K562 (cell line): Measurements from ENCODE around the gene ANKRD11. TPM values are rescaled to one million over a fixed set of nuclear protein-coding genes. Genes with fewer than 3 reads are reported as not detected.

Source experiments
- ATAC-seq: fragments of 200-7000 bp; cut with Tn5 transposase; 3 replicates; pipeline ENCODE4 v1.9.1; 2020; ENCODE audit warnings: moderate library complexity
- BruUV-seq: library from RNA; stranded (reverse); fragments of 400-500 nt; replicated peaks from 2 replicates; lab custom pipeline; 2021; lab: Mats Ljungman, UMichigan
- CTCF ChIA-PET: fragments of 300-600 bp; formaldehyde crosslinking; extraction: SDS; loops from one replicate; lab custom pipeline; 2021; ENCODE audit warnings: low intra/inter-chr PET ratio; lab: Yijun Ruan, JAX
- POLR2A ChIA-PET: fragments of 300-600, 350-650 bp; sonication (Branson Sonifier 250); formaldehyde crosslinking; extraction: SDS; loops from one replicate; lab custom pipeline; 2021; ENCODE audit warnings: antibody characterized with exemption, inconsistent platforms; lab: Yijun Ruan, JAX
- DNase-seq, 4 experiments: peaks; one replicate each; pipeline versions ENCODE4 v3.0.0 to v3.0.0-alpha.2; 2011 to 2018; ENCODE audit warnings: low spot score in 3 of 4, mixed read lengths in 3 of 4; ENCODE audit errors: extremely low read depth in 1 of 4
- FAIRE-seq: peaks from 2 replicates; lab custom pipeline; 2011; peaks lifted over from hg19 to GRCh38; lab: Jason Lieb, UNC
- H2AFZ ChIP-seq: 2 replicates; pipeline ENCODE4 v1.6.0; 2011; ENCODE audit warnings: low read depth, low read length, control low read depth, inconsistent platforms
- H3K27ac ChIP-seq: fragments of 200-600 bp; 3 replicates; pipeline ENCODE4 v1.8.0; 2011; ENCODE audit warnings: low read depth, mild to moderate bottlenecking, control low read depth, inconsistent platforms, low read length, moderate library complexity, mixed read lengths; ENCODE audit errors: extremely low read depth
- H3K27me3 ChIP-seq, 2 experiments: fragments of 300-600 bp in 1 of 2; 2 replicates in 1 of 2; 3 replicates in 1 of 2; pipeline versions ENCODE4 v1.6.0 to v1.8.0; 2011; ENCODE audit warnings: inconsistent platforms in 2 of 2, low read length in 2 of 2, mild to moderate bottlenecking in 1 of 2, mixed read lengths in 1 of 2, moderate library complexity in 1 of 2; ENCODE audit not compliant: control insufficient read depth in 2 of 2, insufficient read depth in 2 of 2
- H3K36me3 ChIP-seq: fragments of 300-600 bp; 3 replicates; pipeline ENCODE4 v1.8.0; 2011; ENCODE audit warnings: mild to moderate bottlenecking, low read length, inconsistent platforms; ENCODE audit not compliant: control insufficient read depth, insufficient read depth
- H3K4me1 ChIP-seq, 2 experiments: fragments of 200-600 bp in 1 of 2; replicated peaks in 1 of 2; 2 replicates in 1 of 2; 3 replicates in 1 of 2; pipeline versions ENCODE4 v1.5.1 to v1.8.0; 2011; ENCODE audit warnings: inconsistent platforms in 2 of 2, low read length in 2 of 2, mild to moderate bottlenecking in 1 of 2, mixed read lengths in 1 of 2, moderate library complexity in 1 of 2; ENCODE audit not compliant: control insufficient read depth in 2 of 2, insufficient read depth in 2 of 2
- H3K4me2 ChIP-seq: 2 replicates; pipeline ENCODE4 v1.6.1; 2011; ENCODE audit warnings: low read length, control low read depth, inconsistent platforms, mixed read lengths; ENCODE audit not compliant: insufficient read depth
- H3K4me3 ChIP-seq: fragments of 200-600 bp; sonication (generic), shearing (Covaris generic); 2 replicates; pipeline ENCODE4 v1.5.1; 2016; ENCODE audit warnings: control low read depth, inconsistent platforms
- H3K79me2 ChIP-seq: fragments of 200-600 bp; 3 replicates; pipeline ENCODE4 v1.8.0; 2011; ENCODE audit warnings: low read length, inconsistent platforms; ENCODE audit not compliant: control insufficient read depth, insufficient read depth
- H3K9ac ChIP-seq, 2 experiments: 2 replicates each; pipeline versions ENCODE4 v1.6.0 to v1.6.1; 2011; ENCODE audit warnings: low read depth in 2 of 2, low read length in 2 of 2, control low read depth in 1 of 2, inconsistent platforms in 1 of 2, mild to moderate bottlenecking in 1 of 2, mixed read lengths in 1 of 2; ENCODE audit not compliant: insufficient read depth in 1 of 2
- H3K9me1 ChIP-seq: one replicate; pipeline ENCODE4 v1.6.0; 2011; ENCODE audit warnings: inconsistent platforms, mild to moderate bottlenecking, low read length, moderate library complexity; ENCODE audit not compliant: control insufficient read depth, insufficient read depth
- H3K9me3 ChIP-seq: replicated peaks from 2 replicates; pipeline ENCODE4 v1.5.1; 2011; ENCODE audit warnings: low read depth, low read length, inconsistent platforms; ENCODE audit not compliant: control insufficient read depth, insufficient read depth
- H4K20me1 ChIP-seq: replicated peaks from 2 replicates; pipeline ENCODE4 v1.6.1; 2011; ENCODE audit warnings: low read length, inconsistent platforms, mixed read lengths; ENCODE audit not compliant: control insufficient read depth, insufficient read depth
- BRF2 ChIP-seq: IDR thresholded peaks from 3 replicates; pipeline ENCODE4 v1.6.1; 2011; ENCODE audit warnings: borderline replicate concordance, mild to moderate bottlenecking; ENCODE audit not compliant: insufficient read length, insufficient read depth
- CHD1 ChIP-seq: fragments of 200-600 bp; sonication (generic); IDR thresholded peaks from one replicate; pipeline ENCODE4 v1.6.1; 2012; ENCODE audit warnings: mild to moderate bottlenecking, moderate library complexity, low read length, inconsistent platforms
- HNRNPH1 ChIP-seq: fragments of 200-400 bp; formaldehyde crosslinking; optimal IDR thresholded peaks from 2 replicates; pipeline ENCODE3; 2017; ENCODE audit warnings: low read depth, mild to moderate bottlenecking, low read length, moderate library complexity
- MED1 ChIP-seq: sonication (generic); formaldehyde crosslinking; IDR thresholded peaks from 2 replicates; pipeline ENCODE4 v1.8.1; 2023; ENCODE audit warnings: missing genetic modification reagents, borderline replicate concordance
- MLX ChIP-seq, 2 experiments: fragments of 450-650 bp in 1 of 2; sonication (generic) in 1 of 2; formaldehyde crosslinking; conservative IDR thresholded peaks; 2 replicates each; pipeline versions ENCODE4 v1.4.0 to v1.8.1; 2020 to 2022; ENCODE audit warnings: mild to moderate bottlenecking in 1 of 2, missing genetic modification reagents in 1 of 2
- MTA3 ChIP-seq: fragments of 450-650 bp; formaldehyde crosslinking; IDR thresholded peaks from 2 replicates; pipeline ENCODE4 v1.6.1; 2017; ENCODE audit warnings: mild to moderate bottlenecking, borderline replicate concordance
- NCOA4 ChIP-seq: fragments of 450-650 bp; IDR thresholded peaks from 2 replicates; pipeline ENCODE4 v1.6.1; 2018; ENCODE audit warnings: mild to moderate bottlenecking; ENCODE audit not compliant: partially characterized antibody
- POLR2G ChIP-seq: fragments of 200-400 bp; formaldehyde crosslinking; IDR thresholded peaks from 2 replicates; pipeline ENCODE4 v1.6.1; 2017; ENCODE audit warnings: low read depth, mild to moderate bottlenecking, antibody characterized with exemption, low read length, moderate library complexity
- RBM22 ChIP-seq: fragments of 200-400 bp; formaldehyde crosslinking; IDR thresholded peaks from 2 replicates; pipeline ENCODE4 v1.6.1; 2018; ENCODE audit warnings: low read length, low read depth; ENCODE audit not compliant: poor library complexity, severe bottlenecking
- SMARCA5 ChIP-seq: fragments of 450-650 bp; IDR thresholded peaks from 2 replicates; pipeline ENCODE4 v1.6.1; 2016
- SRSF3 ChIP-seq: fragments of 200-400 bp; formaldehyde crosslinking; IDR thresholded peaks from 2 replicates; pipeline ENCODE4 v1.6.1; 2016; ENCODE audit warnings: mild to moderate bottlenecking, low read length, moderate library complexity; ENCODE audit not compliant: insufficient read depth
- SRSF7 ChIP-seq: fragments of 200-400 bp; formaldehyde crosslinking; optimal IDR thresholded peaks from 2 replicates; pipeline ENCODE3; 2017; ENCODE audit warnings: mild to moderate bottlenecking, low read depth, low read length
- XRCC5 ChIP-seq: fragments of 200-400 bp; formaldehyde crosslinking; IDR thresholded peaks from 2 replicates; pipeline ENCODE4 v1.6.1; 2017; ENCODE audit warnings: low read depth, mild to moderate bottlenecking, low read length
- ZBTB1 ChIP-seq: sonication (generic); formaldehyde crosslinking; IDR thresholded peaks from 2 replicates; pipeline ENCODE4 v1.8.1; 2023; ENCODE audit warnings: missing genetic modification reagents, low read depth, mild to moderate bottlenecking, borderline replicate concordance
- ZBTB17 ChIP-seq: fragments of 450-650 bp; formaldehyde crosslinking; IDR thresholded peaks from 2 replicates; pipeline ENCODE4 v1.4.0; 2020; ENCODE audit warnings: mild to moderate bottlenecking
- ZNF551 ChIP-seq: fragments of 250-450 bp; sonication (Bioruptor Pico); IDR thresholded peaks from 2 replicates; pipeline ENCODE4 v1.5.0; 2021; ENCODE audit warnings: mild to moderate bottlenecking, moderate library complexity
- ZNF764 ChIP-seq: fragments of 250-450 bp; sonication (Bioruptor Pico); IDR thresholded peaks from 2 replicates; pipeline ENCODE4 v1.4.0; 2020; ENCODE audit warnings: low read depth, mild to moderate bottlenecking, moderate library complexity
- ZNF780A ChIP-seq: fragments of 250-450 bp; sonication (Bioruptor Pico); IDR thresholded peaks from 2 replicates; pipeline ENCODE4 v1.5.0; 2021; ENCODE audit warnings: mild to moderate bottlenecking
- WGBS: fragments of 100-300 bp; shearing (Covaris generic); methylation state at CpG from one replicate; pipeline ENCODE4 v1.1.6; 2016; ENCODE audit warnings: low coverage, mixed read lengths; ENCODE audit not compliant: insufficient coverage; ENCODE audit errors: missing lambda C conversion rate; 5-methylcytosine and 5-hydroxymethylcytosine counted together
- in situ Hi-C: fragments of 300-500 bp; cut with MboI; formaldehyde crosslinking; loops from 4 replicates; pipeline ENCODE4 v1.15.0; 2018; ENCODE audit warnings: inconsistent platforms, mixed read lengths
- intact Hi-C: fragments of 100-400 bp; cut with micrococcal nuclease; formaldehyde crosslinking; loops from 2 replicates; pipeline ENCODE4 v1.14.2; 2022
- polyA plus RNA-seq, 8 experiments: library from polyadenylated mRNA; depleted of rRNA in 4 of 8; stranded (reverse) in 5 of 8; unstranded in 3 of 8; fragments of >200 nt; fragmentation: Nextera tagmentation in 2 of 8; fragmentation: Illumina TruSeq in 1 of 8; extraction: Ambion mirVana in 2 of 8; extraction: Trizol in 1 of 8; gene quantifications; 2 replicates each; pipeline versions ENCODE4 v1.2.1 to v1.2.3, GENCODE V29; 2011 to 2014; ENCODE audit warnings: inconsistent platforms in 1 of 8, missing spikeins in 1 of 8
- total RNA-seq, 7 experiments: library from RNA; depleted of rRNA in 6 of 7; stranded (reverse); fragments of >200 nt in 6 of 7; fragmentation: Illumina TruSeq in 2 of 7; extraction: Trizol in 2 of 7; gene quantifications; 2 replicates each; pipeline versions ENCODE4 v1.2.1 to v1.2.3, GENCODE V29; 2011 to 2021; ENCODE audit warnings: low replicate concordance in 1 of 7
- TF ChIP-seq, protein P1 (sequence below), 2 experiments: fragments of 450-650 bp in 1 of 2; sonication (generic) in 1 of 2; formaldehyde crosslinking in 1 of 2; IDR thresholded peaks in 1 of 2; conservative IDR thresholded peaks in 1 of 2; 2 replicates each; pipeline versions ENCODE4 v1.6.1 to v1.8.1; 2016 to 2023; ENCODE audit warnings: mild to moderate bottlenecking in 2 of 2, moderate library complexity in 2 of 2, inconsistent platforms in 1 of 2, missing genetic modification reagents in 1 of 2

The ANKRD11 gene
- total and polyA plus RNA-seq, 9 of the 15 experiments (the other 6 are each of a cell fraction or from before 2014, with no cell fraction given): 4.7 to 126 (median 31.7) TPM

DNA sequence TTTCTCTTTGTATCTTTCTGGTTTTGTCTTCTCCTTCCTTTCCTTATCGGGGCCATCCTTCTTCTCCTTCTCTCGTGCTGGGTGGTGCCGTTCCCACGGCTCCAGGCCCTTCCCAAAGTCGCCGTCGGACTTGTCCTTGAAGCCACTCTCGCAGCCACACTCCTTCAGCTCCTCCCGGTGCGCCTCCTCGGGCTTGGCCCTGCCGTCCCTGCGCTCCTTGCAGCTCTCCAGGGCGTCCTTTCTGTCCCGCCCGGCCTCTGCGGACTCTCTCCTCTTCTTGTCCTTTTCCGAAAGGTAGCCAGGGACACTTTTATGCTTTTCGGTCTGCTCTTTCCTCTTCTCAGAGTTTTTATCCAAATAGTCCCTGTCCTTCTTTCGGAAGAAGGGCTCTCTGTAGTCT lies 206.9 kb downstream of the ANKRD11 start:
- Histone ChIP-seq H3K9me1 (no peaks in the 10 kb centered on the region), H3K9ac (no peak overlapping the region), H3K79me2 (peaks cover 4% of the 10 kb centered on the region; the same call in 2 of the 3 replicates), H3K36me3 (peaks cover 92% of the 10 kb centered on the region), H4K20me1 (no peaks in the 10 kb centered on the region), H3K4me2 (no peak overlapping the region), H2AFZ (no peak overlapping the region), H3K4me3 (no peak overlapping the region), H3K27me3 (no peaks in the 10 kb centered on the region), H3K9me3 (peaks cover 16% of the 10 kb centered on the region), H3K27ac (no peak overlapping the region), H3K4me1 (peaks cover 0 to 14% of the 10 kb centered on the region in 2 experiments; a peak in 1 of 5 replicates)
- no TSS peak for BruUV-seq
- FAIRE-seq (no peak), ATAC-seq (no peak), DNase-seq (no peak)
- POLR2A ChIA-PET: no interaction called here
- in situ Hi-C loops: no loop called here
- intact Hi-C loops: no loop called here
- 83% methylated on average over 19 of the region's 20 CpGs for WGBS
- CTCF ChIA-PET: no interaction called here
- TF ChIP-seq ZBTB1 (CRISPR knock-in tag) (no peak), ZNF551 (no peak), NCOA4 (no peak), SRSF3 (no peak), ZBTB17 (no peak), MLX (CRISPR knock-in tag; conservative IDR thresholded peaks at IDR 0.05) (no peak), SMARCA5 (no peak), HNRNPH1 (no peak), BRF2 (no peak), SRSF7 (no peak), RBM22 (peak; percentile 85), MED1 (CRISPR knock-in tag) (no peak), CHD1 (no peak), ZNF764 (no peak), MTA3 (0 out of 2 replicates have a peak, but pooled peaks have one; percentile 34), ZNF780A (CRISPR knock-in tag) (no peak), POLR2G (peak; percentile 74), XRCC5 (no peak)
- TF ChIP-seq, protein P1, sequence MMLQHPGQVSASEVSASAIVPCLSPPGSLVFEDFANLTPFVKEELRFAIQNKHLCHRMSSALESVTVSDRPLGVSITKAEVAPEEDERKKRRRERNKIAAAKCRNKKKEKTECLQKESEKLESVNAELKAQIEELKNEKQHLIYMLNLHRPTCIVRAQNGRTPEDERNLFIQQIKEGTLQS (IDR thresholded peaks at IDR 0.05): no peak
- TF ChIP-seq, protein P1 (CRISPR knock-in tag; conservative IDR thresholded peaks at IDR 0.05): no peak
